Mesendoderm (in vitro differentiated cells): ENCODE measurements around the gene UBR1.
"Not testable (repeated sequence)": the region's sequence is repeated elsewhere in the genome, so short reads cannot be mapped to it uniquely, and the experiment has no call there.

Experiments used
- DNase-seq: peaks from one replicate; pipeline ENCODE4 v3.0.0; 2013
- H2AK5ac ChIP-seq: 2 replicates; pipeline ENCODE4 v1.6.1; 2013; ENCODE audit warnings: low read length, inconsistent platforms
- H2BK120ac ChIP-seq: 2 replicates; pipeline ENCODE4 v1.6.1; 2013; ENCODE audit warnings: low read depth, mild to moderate bottlenecking, low read length, moderate library complexity, mixed read lengths
- H2BK15ac ChIP-seq: replicated peaks from 2 replicates; pipeline ENCODE4 v1.6.1; 2013; ENCODE audit warnings: low read depth, mild to moderate bottlenecking, moderate library complexity
- H2BK5ac ChIP-seq: 2 replicates; pipeline ENCODE4 v1.6.1; 2013; ENCODE audit warnings: low read length, inconsistent platforms
- H3K18ac ChIP-seq: 2 replicates; pipeline ENCODE4 v1.6.1; 2013; ENCODE audit warnings: mild to moderate bottlenecking, low read length, mixed read lengths
- H3K23ac ChIP-seq: one replicate; pipeline ENCODE4 v1.6.1; 2013; ENCODE audit warnings: low read length
- H3K27ac ChIP-seq: 2 replicates; pipeline ENCODE4 v1.5.1; 2013; ENCODE audit warnings: low read depth, mild to moderate bottlenecking, inconsistent platforms, low read length, moderate library complexity
- H3K27me3 ChIP-seq: 2 replicates; pipeline ENCODE4 v1.6.1; 2013; ENCODE audit warnings: low read length, control low read depth, mild to moderate bottlenecking, inconsistent platforms; ENCODE audit not compliant: insufficient read depth, poor library complexity
- H3K36me3 ChIP-seq: 2 replicates; pipeline ENCODE4 v1.6.1; 2013; ENCODE audit warnings: low read length, inconsistent platforms; ENCODE audit not compliant: control insufficient read depth, insufficient read depth
- H3K4ac ChIP-seq: one replicate; pipeline ENCODE4 v1.6.1; 2013; ENCODE audit warnings: low read depth, mild to moderate bottlenecking, low read length, moderate library complexity
- H3K4me1 ChIP-seq: 2 replicates; pipeline ENCODE4 v1.6.1; 2013; ENCODE audit warnings: low read depth, low read length, inconsistent platforms; ENCODE audit not compliant: control insufficient read depth
- H3K4me2 ChIP-seq: 2 replicates; pipeline ENCODE4 v1.6.1; 2013; ENCODE audit warnings: low read length
- H3K4me3 ChIP-seq: 2 replicates; pipeline ENCODE4 v1.5.1; 2013; ENCODE audit warnings: mild to moderate bottlenecking, low read length
- H3K56ac ChIP-seq: one replicate; pipeline ENCODE4 v1.6.1; 2013; ENCODE audit warnings: low read length
- H3K79me1 ChIP-seq: 2 replicates; pipeline ENCODE4 v1.6.1; 2013; ENCODE audit warnings: low read length, inconsistent platforms
- H3K79me2 ChIP-seq: 2 replicates; pipeline ENCODE4 v1.6.1; 2013; ENCODE audit warnings: mild to moderate bottlenecking, low read length; ENCODE audit not compliant: control insufficient read depth, insufficient read depth
- H3K9ac ChIP-seq: 2 replicates; pipeline ENCODE4 v1.6.1; 2013; ENCODE audit warnings: low read length, inconsistent platforms
- H4K5ac ChIP-seq: one replicate; pipeline ENCODE4 v1.6.1; 2013; ENCODE audit warnings: low read length
- H4K8ac ChIP-seq: one replicate; pipeline ENCODE4 v1.6.1; 2013; ENCODE audit warnings: low read depth, mild to moderate bottlenecking, control low read depth, low read length, moderate library complexity
- WGBS: extraction: QIAGEN DNeasy Blood & Tissue Kit; methylation state at CpG from one replicate; pipeline ENCODE4 v1.1.7; 2013; ENCODE audit warnings: low lambda C conversion rate, missing lambda C conversion rate; ENCODE audit not compliant: insufficient coverage; ENCODE audit errors: extremely low coverage; 5-methylcytosine and 5-hydroxymethylcytosine counted together

UBR1 gene

GRCh38 chr15:43025150-43025549, 80.7 kb downstream of the UBR1 start:
- Histone ChIP-seq H3K4me2 (no peak overlapping the region), H3K27me3 (no peaks in the 10 kb centered on the region), H3K79me1 (no peaks in the 10 kb centered on the region), H3K27ac (no peak overlapping the region), H4K5ac (no peak overlapping the region), H2BK15ac (no peak overlapping the region), H2BK5ac (no peak overlapping the region), H3K36me3 (peaks cover 2% of the 10 kb centered on the region), H3K4ac (no peak overlapping the region), H2AK5ac (no peak overlapping the region), H3K9ac (no peak overlapping the region), H4K8ac (no peak overlapping the region), H3K4me1 (no peaks in the 10 kb centered on the region), H3K18ac (no peak overlapping the region), H3K4me3 (no peak overlapping the region), H3K79me2 (no peaks in the 10 kb centered on the region), H3K56ac (no peak overlapping the region), H3K23ac (no peak overlapping the region), H2BK120ac (no peak overlapping the region)
- DNase-seq = no peak

GRCh38 chr15:43014671-43015070, 91.2 kb downstream of the UBR1 start:
- not testable (repeated sequence) for H3K23ac ChIP-seq, H3K18ac ChIP-seq, H3K79me2 ChIP-seq, H3K27ac ChIP-seq, H3K56ac ChIP-seq, H3K4me2 ChIP-seq, H2BK5ac ChIP-seq, H3K4me1 ChIP-seq, H2BK120ac ChIP-seq, H3K79me1 ChIP-seq, H4K8ac ChIP-seq, H2AK5ac ChIP-seq, H4K5ac ChIP-seq, H2BK15ac ChIP-seq, H3K27me3 ChIP-seq, H3K4ac ChIP-seq, DNase-seq, H3K36me3 ChIP-seq, H3K9ac ChIP-seq, H3K4me3 ChIP-seq
- no CpG with 5 or more reads among the region's 31 CpGs for WGBS

- no peak overlapping the region for H2BK120ac ChIP-seq
- no peak overlapping the region for H4K8ac ChIP-seq
- no peak overlapping the region for H3K4ac ChIP-seq
- H3K27ac ChIP-seq = no peak overlapping the region
- no peak overlapping the region for H3K9ac ChIP-seq
- no peak overlapping the region for H2BK15ac ChIP-seq
- no peak overlapping the region for H2AK5ac ChIP-seq
- H3K27me3 ChIP-seq = no peaks in the 10 kb centered on the region
- no CpG with 5 or more reads among the region's 3 CpGs for WGBS
- no peak overlapping the region for H3K4me3 ChIP-seq
- no peaks in the 10 kb centered on the region for H3K79me1 ChIP-seq
- no peaks in the 10 kb centered on the region for H3K79me2 ChIP-seq
- no peak overlapping the region for H3K56ac ChIP-seq
- H3K23ac ChIP-seq = no peak overlapping the region
- no peak overlapping the region for H2BK5ac ChIP-seq
- H3K36me3 ChIP-seq = no peaks in the 10 kb centered on the region
- no peak overlapping the region for H3K18ac ChIP-seq
- no peak overlapping the region for H3K4me2 ChIP-seq
- H4K5ac ChIP-seq = no peak overlapping the region
- DNase-seq = no peak
- H3K4me1 ChIP-seq = no peaks in the 10 kb centered on the region
These were observed 96.6 kb downstream of the UBR1 start for GRCh38 chr15:43009206-43009605.

GRCh38 chr15:43008150-43008549, 97.7 kb downstream of the UBR1 start:
- H3K4me2 ChIP-seq = no peak overlapping the region
- no peaks in the 10 kb centered on the region for H3K27me3 ChIP-seq
- H3K23ac ChIP-seq = no peak overlapping the region
- no peak overlapping the region for H2BK5ac ChIP-seq
- no peak overlapping the region for H3K27ac ChIP-seq
- H2AK5ac ChIP-seq = no peak overlapping the region
- no peak overlapping the region for H4K5ac ChIP-seq
- no peaks in the 10 kb centered on the region for H3K79me2 ChIP-seq
- WGBS = no CpG with 5 or more reads among the region's 14 CpGs
- no peak overlapping the region for H4K8ac ChIP-seq
- no peak overlapping the region for H3K18ac ChIP-seq
- H3K4me1 ChIP-seq = no peaks in the 10 kb centered on the region
- H2BK120ac ChIP-seq = no peak overlapping the region
- H3K79me1 ChIP-seq = no peaks in the 10 kb centered on the region
- no peak overlapping the region for H3K56ac ChIP-seq
- H2BK15ac ChIP-seq = no peak overlapping the region
- H3K4me3 ChIP-seq = no peak overlapping the region
- H3K36me3 ChIP-seq = no peaks in the 10 kb centered on the region
- no peak overlapping the region for H3K9ac ChIP-seq
- no peak for DNase-seq
- no peak overlapping the region for H3K4ac ChIP-seq

GRCh38 chr15:43007551-43007950, 98.3 kb downstream of the UBR1 start:
- H2BK5ac ChIP-seq = no peak overlapping the region
- H4K5ac ChIP-seq = no peak overlapping the region
- H3K4me3 ChIP-seq = no peak overlapping the region
- H2BK15ac ChIP-seq = no peak overlapping the region
- WGBS = no CpG with 5 or more reads among the region's 1 CpG
- H3K79me1 ChIP-seq = no peaks in the 10 kb centered on the region
- H3K4me2 ChIP-seq = no peak overlapping the region
- no peaks in the 10 kb centered on the region for H3K4me1 ChIP-seq
- H3K18ac ChIP-seq = no peak overlapping the region
- H3K27me3 ChIP-seq = no peaks in the 10 kb centered on the region
- H4K8ac ChIP-seq = no peak overlapping the region
- no peak overlapping the region for H2BK120ac ChIP-seq
- no peaks in the 10 kb centered on the region for H3K79me2 ChIP-seq
- H2AK5ac ChIP-seq = no peak overlapping the region
- H3K23ac ChIP-seq = no peak overlapping the region
- no peak overlapping the region for H3K27ac ChIP-seq
- no peak overlapping the region for H3K9ac ChIP-seq
- H3K56ac ChIP-seq = no peak overlapping the region
- no peak overlapping the region for H3K4ac ChIP-seq
- no peaks in the 10 kb centered on the region for H3K36me3 ChIP-seq
- DNase-seq = no peak

GRCh38 chr15:43006991-43007390, 98.8 kb downstream of the UBR1 start:
- Histone ChIP-seq H3K4ac (no peak overlapping the region), H3K18ac (no peak overlapping the region), H4K8ac (no peak overlapping the region), H3K36me3 (no peaks in the 10 kb centered on the region), H3K9ac (no peak overlapping the region), H2BK15ac (no peak overlapping the region), H2BK5ac (no peak overlapping the region), H3K79me1 (no peaks in the 10 kb centered on the region), H2BK120ac (no peak overlapping the region), H3K79me2 (no peaks in the 10 kb centered on the region), H3K4me3 (no peak overlapping the region), H3K4me1 (no peaks in the 10 kb centered on the region), H3K27me3 (no peaks in the 10 kb centered on the region), H3K56ac (no peak overlapping the region), H4K5ac (no peak overlapping the region), H2AK5ac (no peak overlapping the region), H3K27ac (no peak overlapping the region), H3K4me2 (no peak overlapping the region), H3K23ac (no peak overlapping the region)
- no peak for DNase-seq
- no CpG with 5 or more reads among the region's 3 CpGs for WGBS
